SKM-1 (cell line): Measurements from ENCODE around the gene PDGFD.

Experiments used
- DNase-seq: peaks from one replicate; lab custom pipeline; 2025; ENCODE audit not compliant: unreplicated experiment; lab: John Stamatoyannopoulos, UW

PDGFD gene

GRCh38 chr11:104146421-104146820 is 17.5 kb downstream of the PDGFD start:
- DNase-seq, result no peak

GRCh38 chr11:104145062-104145461 is 18.9 kb downstream of the PDGFD start:
- DNase-seq, result no peak

GRCh38 chr11:104142698-104143097 is 21.2 kb downstream of the PDGFD start:
- no peak for DNase-seq

- DNase-seq, result no peak
These were observed 27.1 kb downstream of the PDGFD start for GRCh38 chr11:104136861-104137260.

- no peak for DNase-seq
These were observed 29.2 kb downstream of the PDGFD start for GRCh38 chr11:104134745-104135144.

GRCh38 chr11:104130161-104130560 is 33.8 kb downstream of the PDGFD start:
- no peak for DNase-seq

- no peak for DNase-seq
These were observed 34.8 kb downstream of the PDGFD start for GRCh38 chr11:104129145-104129544.

- DNase-seq, result no peak
These were observed 36.1 kb downstream of the PDGFD start for GRCh38 chr11:104127828-104128227.

GRCh38 chr11:104126464-104126863 is 37.5 kb downstream of the PDGFD start:
- DNase-seq, result no peak

- DNase-seq, result no peak
These were observed 39.0 kb downstream of the PDGFD start for GRCh38 chr11:104124979-104125378.

GRCh38 chr11:104122836-104123235 is 41.1 kb downstream of the PDGFD start:
- DNase-seq, result no peak

- DNase-seq, result no peak
These were observed 41.8 kb downstream of the PDGFD start for GRCh38 chr11:104122011-104122635.

- DNase-seq, result no peak
These were observed 43.3 kb downstream of the PDGFD start for GRCh38 chr11:104120493-104121137.

- no peak for DNase-seq
These were observed 45.7 kb downstream of the PDGFD start for GRCh38 chr11:104118105-104118744.

GRCh38 chr11:104113541-104113940 is 50.4 kb downstream of the PDGFD start:
- DNase-seq, result no peak

GRCh38 chr11:104106136-104106754 is 57.7 kb downstream of the PDGFD start:
- DNase-seq, result no peak

GRCh38 chr11:104105155-104105554 is 58.8 kb downstream of the PDGFD start:
- DNase-seq, result no peak

- DNase-seq, result no peak
These were observed 59.3 kb downstream of the PDGFD start for GRCh38 chr11:104104664-104105063.

GRCh38 chr11:104104201-104104600 is 59.7 kb downstream of the PDGFD start:
- DNase-seq, result no peak

- DNase-seq, result no peak
These were observed 65.4 kb downstream of the PDGFD start for GRCh38 chr11:104098555-104098954.

- DNase-seq, result no peak
These were observed 65.8 kb downstream of the PDGFD start for GRCh38 chr11:104098132-104098531.

GRCh38 chr11:104096900-104097299 is 67.0 kb downstream of the PDGFD start:
- no peak for DNase-seq
